ENCODE data around the gene CFB. TPM values are rescaled to one million over a fixed set of nuclear protein-coding genes. Genes with fewer than 3 reads are reported as not detected.

The CFB gene
- total RNA-seq, 1 experiment from 2014 or later, result 0.31 TPM

GRCh38 chr6:31920811-31921210, 25.1 kb upstream of the CFB start:
- no peaks in the 10 kb centered on the region; a peak in 1 of 5 replicates for H3K9me3 Mint-ChIP-seq
- H3K9me3 ChIP-seq (ENCODE audit: control insufficient read depth, low read depth, low read length), result no peaks in the 10 kb centered on the region
- no peak overlapping the region for H2BK15ac ChIP-seq (ENCODE audit: low read depth, low read length)
- no peak overlapping the region for H2BK12ac ChIP-seq (ENCODE audit: insufficient read length, low read depth, low read length)
- H3K4me1 Mint-ChIP-seq, result 0 out of 4 replicates have a peak, but pooled peaks cover 0 to 2% of the 10 kb centered on the region in 2 experiments
- TF ChIP-seq CTCF (conservative IDR thresholded peaks at IDR 0.05), result no peak
- no peak overlapping the region for H3T11ph ChIP-seq (ENCODE audit: low read length)
- no peak overlapping the region for H3K18ac ChIP-seq (ENCODE audit: insufficient read length, low read depth, low read length)
- H3K4me3 Mint-ChIP-seq, result no peak overlapping the region
- H4K8ac ChIP-seq (replicated peaks; ENCODE audit: insufficient read length, low read depth, low read length), result no peak overlapping the region
- no peak overlapping the region for H2BK120ac ChIP-seq (ENCODE audit: low read depth, low read length, poor library complexity, severe bottlenecking)
- no peak overlapping the region for H3K23ac ChIP-seq (ENCODE audit: insufficient read length, low read depth, low read length)
- H4K5ac ChIP-seq (ENCODE audit: insufficient read length, low read depth, low read length), result no peak overlapping the region
- no peak overlapping the region for H2AK5ac ChIP-seq (ENCODE audit: insufficient read length, low read length)
- DNase-seq, result no peak
- H3K79me2 ChIP-seq (ENCODE audit: insufficient read depth, low read length), result no peaks in the 10 kb centered on the region
- H2BK5ac ChIP-seq (ENCODE audit: insufficient read length, low read length), result no peak overlapping the region
- H3K14ac ChIP-seq (ENCODE audit: insufficient read depth, low read length), result no peak overlapping the region
- no peaks in the 10 kb centered on the region for H3K23me2 ChIP-seq (ENCODE audit: insufficient read length, low read depth, low read length, poor library complexity, severe bottlenecking)
- no peak overlapping the region for H3K27ac ChIP-seq (ENCODE audit: insufficient read length, low read depth, low read length)
- H3K36me3 Mint-ChIP-seq (ENCODE audit: insufficient read depth in 1 of 3, low read depth in 3 of 3), result no peaks in the 10 kb centered on the region
- H2BK20ac ChIP-seq (ENCODE audit: low read depth, low read length, poor library complexity, severe bottlenecking), result no peak overlapping the region
- H3K9ac ChIP-seq (ENCODE audit: extremely low read depth, insufficient read length, low read length), result no peak overlapping the region
- H3K27me3 Mint-ChIP-seq (ENCODE audit: low read depth), result peaks cover 3% of the 10 kb centered on the region; the same call in 1 of the 2 replicates
- H3K27me3 ChIP-seq (ENCODE audit: insufficient read depth, low read length), result no peaks in the 10 kb centered on the region
- H3K4me2 ChIP-seq (ENCODE audit: insufficient read depth, insufficient read length, low read length), result no peak overlapping the region
- H3K79me1 ChIP-seq (ENCODE audit: insufficient read depth, low read depth, low read length, poor library complexity, severe bottlenecking), result no peaks in the 10 kb centered on the region
- H3K4me1 ChIP-seq (ENCODE audit: insufficient read depth, low read length), result no peaks in the 10 kb centered on the region
- H4K20me1 ChIP-seq (ENCODE audit: control insufficient read depth, insufficient read depth, insufficient read length), result no peaks in the 10 kb centered on the region
- H3K56ac ChIP-seq (ENCODE audit: insufficient read length, low read depth, low read length), result no peak overlapping the region
- H3K4ac ChIP-seq (ENCODE audit: low read depth, low read length), result no peak overlapping the region
- no peak overlapping the region for H4K91ac ChIP-seq (ENCODE audit: insufficient read length, low read depth, low read length)
- no CpG with 5 or more reads among the region's 2 CpGs for WGBS (ENCODE audit: extremely low coverage, insufficient read length, low lambda C conversion rate)
- H3K27ac Mint-ChIP-seq, result no peak overlapping the region; a peak in 2 of 7 replicates
- no peak overlapping the region for H2AFZ ChIP-seq (ENCODE audit: low read length)
